ENCODE measurements around the gene HK1. TPM values are rescaled to one million over a fixed set of nuclear protein-coding genes. Genes with fewer than 3 reads are reported as not detected.

Gene HK1
- total RNA-seq, 1 experiment from 2014 or later, result 219 TPM

- Mint-ChIP-seq H3K27ac (0 out of 2 replicates have a peak overlapping the region, but pooled peaks have one; percentile 44), H3K4me3 (no peak overlapping the region), H3K27me3 (ENCODE audit: low read depth) (no peaks in the 10 kb centered on the region; the same call in 1 of the 2 replicates), H3K9me3 (peaks cover 14% of the 10 kb centered on the region; the same call in 1 of the 2 replicates), H3K36me3 (no peaks in the 10 kb centered on the region), H3K4me1 (peaks cover 13% of the 10 kb centered on the region)
- ATAC-seq (no peak), DNase-seq (ENCODE audit: low spot score) (no peak)
- TF ChIP-seq NR2C2 (CRISPR knock-in tag; IDR thresholded peaks at IDR 0.05) (no peak), FOXP4 (CRISPR knock-in tag; IDR thresholded peaks at IDR 0.05) (no peak), ZNF423 (CRISPR knock-in tag; IDR thresholded peaks at IDR 0.05) (no peak), GABPB1 (CRISPR knock-in tag; IDR thresholded peaks at IDR 0.05) (no peak), PRRX2 (CRISPR knock-in tag; IDR thresholded peaks at IDR 0.05) (no peak), ZNF425 (CRISPR knock-in tag; conservative IDR thresholded peaks at IDR 0.05) (no peak), USF1 (CRISPR knock-in tag; IDR thresholded peaks at IDR 0.05) (no peak), ATF2 (CRISPR knock-in tag; IDR thresholded peaks at IDR 0.05; ENCODE audit: borderline replicate concordance, low read depth) (no peak), NFYB (CRISPR knock-in tag; conservative IDR thresholded peaks at IDR 0.05; ENCODE audit: low read depth) (no peak), ATF6 (CRISPR knock-in tag; IDR thresholded peaks at IDR 0.05) (no peak), TEAD4 (CRISPR knock-in tag; IDR thresholded peaks at IDR 0.05) (no peak), AFF4 (CRISPR knock-in tag; IDR thresholded peaks at IDR 0.05; ENCODE audit: borderline replicate concordance) (no peak), FOXK1 (CRISPR knock-in tag; IDR thresholded peaks at IDR 0.05) (no peak), ZNF121 (CRISPR knock-in tag; IDR thresholded peaks at IDR 0.05) (no peak), TCF7 (CRISPR knock-in tag; IDR thresholded peaks at IDR 0.05; ENCODE audit: low read depth) (no peak), ZNF532 (CRISPR knock-in tag; IDR thresholded peaks at IDR 0.05; ENCODE audit: borderline replicate concordance) (no peak)
- ChIA-PET CTCF (interaction anchor here (0.5 to 1.2 kb wide), 3 partner anchors 41 to 101 kb away, joined by 3 read pairs; no protein-coding TSS in a partner anchor), POLR2A (no interaction called here)
Observed at GRCh38 chr10:69306421-69306820, 28.1 kb downstream of the HK1 start.
